Astrocyte of the cerebellum (primary cell): ENCODE results near the gene GJB5.

Experiments
- DNase-seq: peaks from one replicate; pipeline ENCODE4 v3.0.0-alpha.2; 2011; ENCODE audit warnings: low read depth
- H3K4me3 ChIP-seq: 2 replicates; pipeline ENCODE4 v1.5.1; 2011; ENCODE audit warnings: mild to moderate bottlenecking, low read depth, low read length, moderate library complexity
- in situ Hi-C: cut with HindIII; loops from 2 replicates; pipeline ENCODE4 v1.10.0; 2017; ENCODE audit warnings: low sequenced_read_pairs
- TF ChIP-seq, protein P1 (sequence below): IDR thresholded peaks from 2 replicates; pipeline ENCODE4 v1.5.1; 2012; ENCODE audit warnings: low read length, low read depth, moderate library complexity, mild to moderate bottlenecking; ENCODE audit errors: missing control alignments

The GJB5 gene

GRCh38 chr1:34754964-34755637, at the start of gene GJB5:
TSS of gene GJB5 (plus strand) at chr1:34755047. CDS start at chr1:34757331, 2,284 bp downstream.
- no peak for DNase-seq

DNA sequence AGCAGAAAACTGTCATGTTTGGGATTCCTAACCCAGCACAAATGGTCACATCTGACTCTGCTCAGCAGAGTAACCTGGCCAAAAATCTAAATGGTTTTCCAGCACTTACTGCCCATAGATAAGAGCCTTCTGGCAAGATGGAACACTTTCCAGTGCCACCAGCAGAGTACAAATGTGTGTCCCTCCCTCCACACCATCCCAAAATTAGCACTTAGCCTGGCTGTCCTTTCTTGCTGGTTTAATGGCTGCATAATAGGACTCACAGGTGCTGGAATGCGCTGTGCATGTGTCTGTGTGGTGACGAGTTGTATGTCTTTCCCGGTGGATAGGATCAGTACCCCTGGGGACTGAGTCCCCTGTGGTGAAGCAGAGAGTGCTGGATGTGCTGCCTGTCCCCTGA, 49.8 kb upstream of the GJB5 start:
- no peak for DNase-seq
- TF ChIP-seq, protein P1, sequence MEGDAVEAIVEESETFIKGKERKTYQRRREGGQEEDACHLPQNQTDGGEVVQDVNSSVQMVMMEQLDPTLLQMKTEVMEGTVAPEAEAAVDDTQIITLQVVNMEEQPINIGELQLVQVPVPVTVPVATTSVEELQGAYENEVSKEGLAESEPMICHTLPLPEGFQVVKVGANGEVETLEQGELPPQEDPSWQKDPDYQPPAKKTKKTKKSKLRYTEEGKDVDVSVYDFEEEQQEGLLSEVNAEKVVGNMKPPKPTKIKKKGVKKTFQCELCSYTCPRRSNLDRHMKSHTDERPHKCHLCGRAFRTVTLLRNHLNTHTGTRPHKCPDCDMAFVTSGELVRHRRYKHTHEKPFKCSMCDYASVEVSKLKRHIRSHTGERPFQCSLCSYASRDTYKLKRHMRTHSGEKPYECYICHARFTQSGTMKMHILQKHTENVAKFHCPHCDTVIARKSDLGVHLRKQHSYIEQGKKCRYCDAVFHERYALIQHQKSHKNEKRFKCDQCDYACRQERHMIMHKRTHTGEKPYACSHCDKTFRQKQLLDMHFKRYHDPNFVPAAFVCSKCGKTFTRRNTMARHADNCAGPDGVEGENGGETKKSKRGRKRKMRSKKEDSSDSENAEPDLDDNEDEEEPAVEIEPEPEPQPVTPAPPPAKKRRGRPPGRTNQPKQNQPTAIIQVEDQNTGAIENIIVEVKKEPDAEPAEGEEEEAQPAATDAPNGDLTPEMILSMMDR, result no peak
- no peak overlapping the region for H3K4me3 ChIP-seq
- in situ Hi-C loops, result no loop called here

More at GRCh38 chr1:34754964-34755637, at the start of gene GJB5:
- in situ Hi-C loops, result no loop called here
- TF ChIP-seq, protein P1, result no peak
- H3K4me3 ChIP-seq, result no peak within 1 kb of the TSS

GRCh38 chr1:34708106-34708505, 46.7 kb upstream of the GJB5 start:
- H3K4me3 ChIP-seq, result no peak overlapping the region
- DNase-seq, result no peak
- TF ChIP-seq, protein P1, result no peak
- in situ Hi-C loops, result no loop called here

DNA sequence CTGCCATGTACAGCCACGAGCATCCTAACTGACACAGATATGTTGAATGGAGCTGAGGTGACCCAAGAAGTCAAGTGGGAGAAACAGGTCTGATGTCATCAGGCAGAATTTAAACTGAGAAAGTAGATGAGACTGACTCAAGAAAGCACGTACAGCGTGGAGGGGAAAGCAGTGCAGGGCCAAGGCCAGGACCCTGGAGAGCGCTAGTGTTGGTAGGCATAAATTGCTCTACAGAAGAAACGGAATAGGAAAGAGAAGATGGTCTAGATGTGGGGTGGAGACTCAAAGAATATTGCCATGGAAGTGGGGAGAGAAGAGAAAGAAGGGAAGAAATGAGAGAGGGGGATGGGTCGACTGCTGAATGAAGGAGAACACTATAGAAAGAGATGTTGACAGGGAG, 45.3 kb upstream of the GJB5 start:
- TF ChIP-seq, protein P1, result no peak
- DNase-seq, result no peak
- no peak overlapping the region for H3K4me3 ChIP-seq
- in situ Hi-C loops, result no loop called here

DNA sequence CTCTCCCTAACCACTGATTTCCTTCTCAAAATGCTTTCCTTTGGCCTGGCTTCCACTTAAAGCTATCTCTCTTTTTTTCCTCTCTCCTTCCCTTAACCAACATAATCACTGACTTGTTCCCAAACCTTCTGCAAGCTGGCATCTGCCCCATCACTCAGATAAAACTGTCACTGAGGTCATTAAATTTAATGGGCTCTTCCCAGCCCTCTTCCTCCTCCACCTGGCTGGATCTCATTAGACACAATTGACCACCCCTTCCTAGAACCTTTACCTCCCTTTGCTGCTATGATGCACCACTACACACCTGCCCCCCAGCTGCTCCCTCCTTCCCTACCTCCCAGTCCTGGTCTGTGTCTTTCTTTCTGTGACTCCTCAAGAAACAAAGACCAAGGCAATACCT, 44.0 kb upstream of the GJB5 start:
- no peak overlapping the region for H3K4me3 ChIP-seq
- TF ChIP-seq, protein P1, result no peak
- in situ Hi-C loops, result no loop called here
- no peak for DNase-seq

- TF ChIP-seq, protein P1, result no peak
- no peak for DNase-seq
- H3K4me3 ChIP-seq, result no peak overlapping the region
- in situ Hi-C loops, result no loop called here
These were observed 43.4 kb upstream of the GJB5 start for GRCh38 chr1:34711485-34711884.
